Melanocyte of skin (primary cell): ENCODE results near the gene SLC9C2. TPM values are rescaled to one million over a fixed set of nuclear protein-coding genes. Genes with fewer than 3 reads are reported as not detected.

Experiments
- total RNA-seq, 2 donors: library from RNA; depleted of rRNA; stranded (reverse); fragments of >200 nt; gene quantifications; 2 replicates each; pipeline ENCODE4 v1.2.3, GENCODE V29; 2012

Gene SLC9C2
- total RNA-seq: not detected

GRCh38 chr1:173603056-173603591 is at the start of gene SLC9C2:
SLC9C2 (minus strand) TSS chr1:173603072; CDS start chr1:173601776, 1,296 bp downstream.

GRCh38 chr1:173635116-173635515 is 32.2 kb upstream of the SLC9C2 start, which contains the start of gene TEX50:
TEX50 (plus strand) TSS chr1:173635338; CDS start chr1:173635522, 184 bp downstream.

GRCh38 chr1:173477286-173478093 is 125.4 kb downstream of the SLC9C2 start, which contains the start of gene PRDX6:
PRDX6 (plus strand) TSS chr1:173477335; CDS start chr1:173477398, 63 bp downstream.

Other genes starting within 250 kb of the SLC9C2 start
- 100 to 1,000 TPM in 1 of 2 donors, 10 to 100 TPM in 1; 70.5 to 126 TPM for gene PRDX6, start 125.7 kb downstream of the SLC9C2 start, total RNA-seq
- gene TEX50, start 32.3 kb upstream of the SLC9C2 start, total RNA-seq: not detected
- under 1 TPM; 0.33 to 0.34 TPM for gene ANKRD45, start 66.8 kb upstream of the SLC9C2 start, total RNA-seq
- gene KLHL20, start 111.9 kb upstream of the SLC9C2 start, total RNA-seq: 10 to 100 TPM; 15.0 to 17.2 TPM
- gene DARS2, start 221.6 kb upstream of the SLC9C2 start, total RNA-seq: 10 to 100 TPM; 19.6 to 38.0 TPM
- 10 to 100 TPM; 11.0 to 23.0 TPM for gene CENPL, start 221.8 kb upstream of the SLC9C2 start, total RNA-seq